ENCODE results near the gene CCSER1.
"Not testable (repeated sequence)": the region's sequence is repeated elsewhere in the genome, so short reads cannot be mapped to it uniquely, and the experiment has no call there.

CCSER1 gene

DNA sequence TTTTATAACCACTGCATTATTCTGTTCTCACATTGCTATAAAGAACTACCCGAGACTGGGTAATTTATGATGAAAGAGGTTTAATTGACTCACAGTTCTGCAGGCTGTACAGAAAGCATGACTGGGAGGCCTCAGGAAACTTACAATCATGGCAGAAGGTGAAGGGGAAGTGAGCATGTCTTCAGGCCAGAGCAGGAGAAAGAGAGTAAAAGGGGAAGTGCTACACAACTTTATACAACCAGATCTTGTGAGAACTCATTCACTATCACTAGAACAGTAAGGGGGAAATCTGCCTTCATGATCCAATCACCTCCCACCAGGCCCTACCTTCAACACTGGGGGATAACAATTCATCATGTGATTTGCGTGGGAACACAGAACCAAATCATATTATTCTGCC, 1199.0 kb downstream of the CCSER1 start:
- DNase-seq (ENCODE audit: low read depth in 1 of 2, low spot score in 1 of 2): not testable (repeated sequence)

DNA sequence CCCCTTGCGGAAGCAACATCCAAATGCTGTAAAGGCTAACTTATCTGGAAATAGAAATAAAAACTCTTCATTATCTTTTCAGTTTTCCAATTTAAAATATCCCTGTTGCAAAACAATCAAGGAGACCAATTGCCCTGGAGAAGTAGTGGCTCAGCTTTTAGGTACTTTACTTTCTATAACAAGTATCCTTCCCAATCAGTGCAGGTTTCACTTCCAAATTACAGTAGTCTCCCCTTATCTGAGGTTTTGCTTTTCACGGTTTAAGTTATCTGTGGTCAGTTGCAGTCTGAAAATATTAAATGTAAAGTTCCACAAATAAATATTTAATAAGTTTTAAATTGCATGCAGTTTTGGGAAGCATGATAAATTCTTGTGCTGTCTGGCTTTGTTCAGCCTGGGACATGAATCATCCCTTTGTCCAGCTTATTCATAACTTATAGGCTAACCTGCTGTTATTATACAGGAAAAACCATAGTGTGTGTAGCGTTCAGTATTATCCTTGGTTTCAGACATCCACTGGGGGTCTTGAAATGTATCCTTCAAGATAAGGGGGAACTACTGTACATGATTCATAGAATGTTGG, 1203.5 kb downstream of the CCSER1 start:
- DNase-seq (ENCODE audit: low read depth in 1 of 2, low spot score in 1 of 2): no peak

DNA sequence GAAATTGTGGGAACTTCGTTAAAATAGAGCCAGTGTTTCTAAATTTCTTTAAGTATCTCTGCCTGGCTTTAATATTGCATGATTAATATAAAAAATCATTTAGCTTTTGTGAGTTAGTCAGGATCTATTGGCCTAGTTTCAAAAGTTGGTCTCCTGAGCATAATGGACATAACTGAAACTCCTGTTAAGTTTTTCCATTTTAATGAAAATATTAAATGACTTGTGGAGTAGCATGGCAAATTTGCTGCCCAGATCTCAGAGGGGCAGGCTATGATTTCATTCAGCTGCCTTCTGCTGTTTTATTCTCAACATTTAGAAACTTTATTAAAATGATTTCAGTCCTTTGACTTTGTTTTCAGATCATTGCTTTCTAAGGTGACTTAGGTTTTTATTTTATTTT, 1213.6 kb downstream of the CCSER1 start:
- DNase-seq (ENCODE audit: low read depth in 1 of 2, low spot score in 1 of 2): no peak

DNA sequence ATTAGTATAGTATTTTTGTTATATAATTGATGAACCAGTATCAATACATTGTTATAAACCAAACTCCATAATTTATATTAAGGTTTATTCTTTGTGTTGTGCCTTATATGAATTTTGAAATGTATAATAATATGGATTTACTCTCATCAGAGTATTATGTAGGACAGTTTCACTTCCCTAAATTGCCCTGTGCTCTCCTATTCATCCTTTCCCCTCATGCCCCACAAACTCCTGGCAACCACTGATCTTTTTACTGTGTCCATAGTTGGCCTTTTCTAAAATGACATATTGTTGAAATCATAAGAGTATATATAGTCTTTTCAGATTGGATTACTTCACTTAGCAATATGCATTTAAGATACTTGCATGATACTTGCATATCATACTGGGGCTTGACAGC, 1218.4 kb downstream of the CCSER1 start:
- no peak for DNase-seq (ENCODE audit: low read depth in 1 of 2, low spot score in 1 of 2)

DNA sequence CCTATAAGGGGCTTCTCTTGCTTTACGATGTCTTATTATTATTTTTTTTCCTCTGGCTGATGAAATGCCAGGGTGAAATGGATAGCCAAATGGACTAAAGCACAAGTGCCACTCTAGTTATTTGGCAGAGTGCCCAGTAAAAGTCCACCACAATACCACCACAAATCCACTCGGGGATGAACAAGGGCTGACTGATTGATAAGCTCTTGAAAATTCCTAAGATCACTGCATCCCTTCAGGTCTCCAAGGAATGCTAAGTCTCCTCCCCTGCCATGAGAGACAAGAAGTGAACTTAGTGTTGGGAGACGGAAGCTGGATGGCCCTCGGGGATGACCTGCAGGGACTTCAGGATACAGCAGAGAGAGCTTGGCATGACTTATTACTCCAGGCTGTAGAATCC, 1229.3 kb downstream of the CCSER1 start:
- not testable (repeated sequence) for DNase-seq (ENCODE audit: low read depth in 1 of 2, low spot score in 1 of 2)

DNA sequence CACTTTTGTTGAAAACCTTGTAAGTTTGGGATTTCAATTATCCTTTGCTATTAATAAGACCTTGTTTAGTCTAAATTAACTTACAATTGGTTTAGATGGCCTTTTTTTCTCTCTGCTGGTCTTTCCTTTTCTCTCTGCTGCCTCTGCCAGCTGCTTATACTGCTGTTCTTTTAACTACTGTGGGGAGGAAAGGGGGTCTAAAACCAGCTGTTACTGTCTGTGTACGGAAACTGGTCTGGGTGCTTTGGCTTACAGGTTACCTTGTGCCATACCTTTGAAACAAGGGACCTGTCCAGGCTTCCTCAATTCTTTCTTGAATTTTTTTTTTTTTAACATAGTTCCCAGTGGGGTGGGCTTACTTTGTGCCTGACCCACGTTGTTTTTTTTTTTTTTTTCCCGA, 1230.8 kb downstream of the CCSER1 start:
- not testable (repeated sequence) for DNase-seq (ENCODE audit: low read depth in 1 of 2, low spot score in 1 of 2)

DNA sequence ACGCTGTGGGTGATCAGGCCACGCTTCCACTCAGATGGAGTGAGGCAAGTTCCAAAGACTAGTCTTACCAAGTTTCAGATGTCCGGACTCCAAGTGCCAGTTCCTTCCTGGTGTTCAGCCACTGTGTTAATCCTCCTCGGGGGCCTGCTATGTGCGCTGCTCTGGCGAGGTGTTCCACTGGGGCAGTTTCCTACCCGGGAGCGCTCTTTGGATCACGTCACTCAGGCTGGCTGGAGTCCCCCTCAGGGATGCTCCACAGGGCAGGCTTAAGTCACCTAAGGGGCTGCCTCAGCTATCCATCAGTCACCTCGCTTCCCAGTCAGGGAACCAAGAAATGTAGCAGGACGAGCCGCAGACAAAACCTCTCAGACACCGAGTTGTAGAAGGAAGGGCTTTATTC, 1231.4 kb downstream of the CCSER1 start:
- not testable (repeated sequence) for DNase-seq (ENCODE audit: low read depth in 1 of 2, low spot score in 1 of 2)

DNA sequence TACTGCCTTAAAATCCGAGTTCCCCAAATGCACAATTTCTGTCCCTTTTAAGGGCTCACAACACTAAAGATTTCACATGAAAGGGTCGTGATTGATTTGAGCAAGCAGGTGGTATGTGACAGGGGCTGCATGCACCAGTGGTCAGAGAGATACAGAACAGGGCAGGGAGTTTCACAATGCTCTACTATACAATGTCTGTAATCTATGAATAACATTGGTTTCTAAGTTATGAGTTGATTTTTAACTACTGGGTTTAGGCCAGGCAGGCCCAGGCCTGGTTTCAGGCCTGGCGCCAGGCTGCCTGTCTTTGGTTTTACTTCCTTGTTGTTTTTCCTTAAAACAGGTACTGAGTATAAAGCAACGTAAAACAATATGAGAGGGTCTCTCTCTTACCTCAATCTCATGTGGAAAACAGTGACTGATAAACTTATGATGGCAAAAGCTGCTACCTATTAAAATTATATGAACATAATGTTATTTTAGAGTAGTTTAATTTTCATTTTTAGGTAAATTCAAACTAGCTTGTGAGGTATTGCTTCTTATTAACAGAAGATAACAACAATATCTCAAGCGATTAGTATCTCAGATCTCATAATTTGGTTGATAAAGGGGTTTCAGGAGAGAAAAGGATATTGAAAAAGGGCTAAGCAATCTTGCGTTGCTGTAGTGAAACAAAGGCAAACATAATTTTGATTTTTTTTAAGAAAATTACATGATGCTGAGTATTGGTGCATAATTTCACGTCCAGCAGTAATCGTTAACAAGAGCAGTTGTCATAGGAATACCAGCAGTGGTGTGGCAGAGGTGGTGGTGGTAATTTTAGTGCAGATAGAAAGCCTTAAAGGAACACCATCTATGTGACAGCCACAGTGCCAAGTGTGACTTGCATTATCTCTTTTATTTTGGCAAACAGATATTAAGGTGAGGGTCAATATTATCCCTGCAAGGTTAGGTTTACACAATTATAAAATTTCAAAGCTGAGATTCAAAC, 1232.1 kb downstream of the CCSER1 start:
- DNase-seq (ENCODE audit: low read depth in 1 of 2, low spot score in 1 of 2): no peak

DNA sequence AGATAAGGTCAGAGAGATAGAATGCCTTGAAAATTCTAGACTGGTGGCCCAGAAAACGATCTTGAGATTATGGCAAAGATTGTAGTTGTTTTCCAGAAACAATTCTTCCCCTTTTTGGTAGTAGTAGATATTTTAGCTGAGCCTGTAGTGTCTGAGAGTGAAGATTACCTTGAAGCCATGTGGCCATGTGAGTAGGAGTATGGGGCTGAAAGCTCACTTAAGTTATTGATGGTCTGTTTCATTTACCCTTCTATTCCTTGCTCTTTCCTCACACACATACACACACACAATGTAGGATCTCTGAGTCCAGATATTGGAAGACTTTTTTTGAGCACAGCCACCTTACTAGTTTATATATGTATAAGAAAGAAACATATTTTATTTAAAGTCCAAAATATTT, 1234.9 kb downstream of the CCSER1 start:
- no peak for DNase-seq (ENCODE audit: low read depth in 1 of 2, low spot score in 1 of 2)

DNA sequence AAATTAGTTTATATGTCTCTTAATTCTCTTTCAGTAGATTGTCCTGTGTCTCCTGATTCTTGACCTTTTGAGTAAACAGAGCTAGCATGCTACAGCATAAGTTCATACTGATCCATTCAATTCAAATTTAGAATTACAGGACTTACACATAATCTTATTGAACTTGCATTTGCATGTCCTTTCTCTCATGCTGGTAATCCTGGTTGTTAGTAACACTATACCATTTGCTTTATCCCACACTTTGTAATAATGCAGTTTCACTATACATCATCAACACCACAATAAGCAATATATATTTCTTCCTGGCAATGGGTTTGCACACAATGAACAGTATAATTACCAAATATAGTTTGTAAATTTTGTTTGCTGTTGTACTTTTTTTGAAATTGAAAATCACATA, 1239.4 kb downstream of the CCSER1 start:
- DNase-seq (ENCODE audit: low read depth in 1 of 2, low spot score in 1 of 2): no peak

DNA sequence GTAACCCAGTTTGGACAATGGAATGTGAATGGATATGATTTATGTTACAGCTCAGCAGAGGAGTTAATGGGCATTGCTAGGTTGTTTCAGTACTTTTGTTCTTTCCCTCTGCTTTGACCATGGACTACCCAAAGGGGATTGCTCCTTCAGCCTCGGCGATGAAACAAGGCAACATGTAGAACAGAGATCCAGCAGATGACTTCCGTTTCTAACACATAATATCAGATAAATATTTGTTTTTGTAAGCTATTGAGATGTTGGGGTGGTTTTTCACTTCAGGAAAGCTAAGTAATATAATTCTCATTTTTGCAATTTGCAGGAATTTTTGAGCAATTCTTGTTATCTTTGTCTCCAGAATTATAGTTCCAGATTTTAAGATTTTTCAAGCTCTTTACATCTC, 1241.9 kb downstream of the CCSER1 start:
- DNase-seq (ENCODE audit: low read depth in 1 of 2, low spot score in 1 of 2): no peak

DNA sequence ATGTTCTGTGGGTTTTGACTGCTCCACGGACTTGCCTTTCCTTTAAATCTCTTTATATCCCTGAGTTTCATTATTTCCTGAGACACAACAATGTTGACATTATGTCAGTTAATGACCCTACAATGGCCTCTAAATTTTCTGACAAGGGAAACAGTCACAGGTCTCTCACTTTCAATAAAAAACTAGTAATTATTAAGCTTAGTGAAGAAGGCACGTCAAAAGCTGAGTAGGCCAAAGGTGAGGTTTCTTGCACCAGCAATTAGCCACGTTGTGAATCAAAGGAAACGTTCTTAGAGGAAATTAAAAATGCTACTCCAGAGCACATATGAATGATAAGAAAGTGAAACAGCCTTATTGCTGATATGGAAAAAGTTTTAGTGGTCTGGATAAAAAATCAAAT, 1246.4 kb downstream of the CCSER1 start:
- no peak for DNase-seq (ENCODE audit: low read depth in 1 of 2, low spot score in 1 of 2)

DNA sequence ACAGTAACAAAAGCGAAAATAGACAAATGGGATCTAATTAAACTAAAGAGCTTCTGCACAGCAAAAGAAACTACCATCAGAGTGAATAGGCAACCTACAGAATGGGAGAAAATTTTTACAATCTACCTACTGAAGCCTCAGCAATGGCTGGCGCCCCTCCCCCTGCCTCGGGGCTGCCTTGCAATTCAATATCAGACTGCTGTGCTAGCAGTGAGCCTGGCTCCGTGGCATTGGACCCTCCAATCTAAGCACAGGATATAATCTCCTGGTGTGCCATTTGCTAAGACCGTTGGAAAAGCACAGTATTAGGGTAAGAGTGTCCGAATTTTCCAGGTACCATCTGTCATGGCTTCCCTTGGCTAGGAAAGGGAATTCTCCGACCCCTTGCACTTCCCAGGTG, 1278.2 kb downstream of the CCSER1 start:
- not testable (repeated sequence) for DNase-seq (ENCODE audit: low read depth in 1 of 2, low spot score in 1 of 2)

DNA sequence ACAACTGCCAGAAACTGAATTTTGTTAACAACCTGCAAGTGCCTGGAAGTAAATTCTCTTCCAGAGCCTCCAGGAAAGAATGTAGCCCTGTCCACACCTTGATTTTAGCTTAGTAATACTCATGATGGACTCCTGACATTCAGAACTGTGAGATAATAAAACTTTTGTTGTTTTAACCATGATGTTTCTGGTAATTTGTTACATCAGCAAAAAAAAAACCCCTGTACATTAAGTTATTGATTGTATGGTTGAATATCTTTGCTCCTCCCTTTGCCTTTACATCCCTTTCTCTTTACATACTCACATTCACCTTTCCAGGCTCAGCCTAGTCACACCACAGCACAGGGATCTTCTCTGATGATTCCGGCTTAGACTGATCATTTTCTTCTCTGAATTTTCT, 1294.8 kb downstream of the CCSER1 start:
- no peak for DNase-seq (ENCODE audit: low read depth in 1 of 2, low spot score in 1 of 2)

DNA sequence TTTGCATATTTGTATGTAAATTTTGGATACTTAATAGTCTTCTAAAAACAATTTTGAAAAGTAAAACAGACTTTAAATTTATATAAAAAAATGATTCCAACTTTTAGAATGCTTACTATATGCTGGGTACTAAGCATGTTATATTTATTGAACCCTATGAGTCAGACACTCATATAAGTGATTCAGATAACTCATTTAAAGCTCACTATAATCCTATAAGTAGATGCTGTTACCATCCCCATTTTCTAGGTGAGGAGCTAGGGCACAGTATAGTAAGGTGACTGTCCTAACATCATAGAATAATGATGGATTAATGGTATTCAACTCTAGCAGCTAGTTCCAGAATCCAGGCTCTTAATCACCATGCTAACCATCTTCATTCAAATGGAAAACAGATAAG, 1299.5 kb downstream of the CCSER1 start:
- no peak for DNase-seq (ENCODE audit: low read depth in 1 of 2, low spot score in 1 of 2)

DNA sequence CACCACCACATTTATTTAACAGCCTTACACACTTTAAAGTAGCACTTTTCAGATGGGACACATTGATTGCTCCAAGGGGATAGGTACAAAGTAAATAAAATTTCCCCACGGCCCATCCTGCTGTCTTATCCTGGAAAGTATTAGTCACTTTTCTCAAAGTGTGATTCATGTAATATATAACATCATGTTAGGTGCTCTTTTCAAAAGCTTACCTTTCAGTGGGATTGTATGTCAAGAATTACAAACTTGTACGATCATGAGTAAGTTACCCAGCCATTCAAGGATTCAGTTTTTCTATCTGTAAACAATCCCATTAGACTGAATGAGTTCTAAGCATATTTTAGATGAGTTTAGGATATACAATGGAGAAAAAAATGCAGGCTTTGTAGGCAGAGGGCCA, 1300.0 kb downstream of the CCSER1 start:
- no peak for DNase-seq (ENCODE audit: low read depth in 1 of 2, low spot score in 1 of 2)

DNA sequence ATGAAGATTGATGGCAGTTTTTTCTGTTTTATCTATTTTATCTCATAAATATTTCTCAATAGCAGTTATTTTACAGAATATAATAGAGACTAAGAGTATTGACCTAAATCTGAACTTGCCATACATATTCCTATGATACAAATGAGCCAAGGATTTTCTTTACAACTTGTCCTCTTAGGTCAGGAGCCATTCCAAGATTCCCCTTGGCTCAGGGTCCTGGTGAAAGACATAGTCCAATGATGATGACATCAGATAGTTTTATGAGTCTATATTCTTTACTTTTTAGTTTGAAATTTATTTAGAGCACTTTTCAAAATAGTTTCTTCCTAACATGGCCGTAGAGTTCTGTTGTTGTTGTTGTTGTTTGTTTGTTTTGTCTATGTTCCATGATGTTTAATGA, 1307.4 kb downstream of the CCSER1 start:
- DNase-seq (ENCODE audit: low read depth in 1 of 2, low spot score in 1 of 2): no peak

DNA sequence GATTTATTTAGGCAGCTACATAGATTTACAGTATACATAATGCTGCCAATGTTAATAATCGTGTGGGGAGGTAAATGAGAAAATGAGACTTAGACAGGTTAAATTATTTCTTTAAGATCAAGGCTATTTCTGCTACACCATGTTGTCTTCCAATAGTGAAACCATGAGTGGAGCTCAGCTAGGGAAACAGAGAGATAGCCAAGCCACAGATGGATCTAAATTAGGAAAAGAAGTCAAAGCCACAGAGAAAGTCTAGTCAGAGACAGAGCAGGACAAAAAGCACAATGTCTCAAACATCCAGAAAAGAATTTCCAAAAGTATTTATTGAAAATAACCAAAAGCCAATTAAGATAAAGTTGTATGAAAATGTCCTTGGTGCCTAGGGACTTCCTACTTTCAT, 1309.4 kb downstream of the CCSER1 start:
- DNase-seq (ENCODE audit: low read depth in 1 of 2, low spot score in 1 of 2): no peak

DNA sequence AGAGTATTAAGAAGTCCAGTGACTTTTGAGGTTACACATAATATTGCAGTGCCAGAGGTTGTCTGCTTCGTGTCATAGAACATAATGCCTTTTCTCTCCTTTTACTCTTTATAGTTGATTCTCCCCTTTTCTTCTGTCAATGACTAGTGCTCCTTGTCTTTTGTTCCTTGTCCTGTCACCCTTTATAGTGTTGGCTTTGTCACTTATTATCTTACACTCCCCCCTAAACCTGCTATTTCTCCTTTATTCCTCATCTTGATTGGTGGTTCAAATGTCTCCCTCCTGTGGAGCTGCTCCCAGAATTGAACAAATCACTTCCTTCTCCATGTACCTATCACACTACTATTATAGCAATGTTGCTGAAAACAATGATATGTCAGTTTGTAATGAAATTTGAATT, 1320.0 kb downstream of the CCSER1 start:
- no peak for DNase-seq (ENCODE audit: low read depth in 1 of 2, low spot score in 1 of 2)

DNA sequence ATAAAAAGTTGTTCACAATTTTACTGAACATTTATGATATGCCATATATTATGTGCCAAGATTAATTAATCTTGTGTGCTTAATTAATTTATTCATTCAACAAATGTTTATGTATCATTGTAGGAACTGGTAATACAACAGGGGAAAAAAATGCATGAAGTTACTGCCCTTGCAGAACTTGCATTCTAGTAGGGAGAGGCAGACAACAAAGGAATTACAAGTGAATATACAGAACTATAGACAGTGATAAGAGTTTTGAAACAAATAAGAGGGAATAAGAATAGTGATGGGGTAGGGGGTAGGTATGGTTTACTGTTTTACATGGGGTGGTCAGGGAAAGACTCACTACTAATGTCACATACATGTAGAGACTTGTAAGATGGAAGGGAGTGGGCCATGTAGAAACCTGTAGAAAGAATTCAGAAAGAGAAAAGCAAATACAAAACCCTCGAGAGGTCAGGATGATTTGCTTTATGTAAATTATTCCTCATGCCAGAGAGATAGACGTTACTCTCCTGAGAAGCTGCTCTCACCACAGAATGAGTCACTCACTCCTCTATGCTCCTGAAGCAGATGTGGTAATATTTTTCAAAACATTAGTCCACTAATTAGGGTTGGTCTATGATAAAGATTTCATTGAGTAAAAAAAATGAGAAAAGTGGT, 1321.6 kb downstream of the CCSER1 start:
- DNase-seq (ENCODE audit: low read depth in 1 of 2, low spot score in 1 of 2): no peak

DNA sequence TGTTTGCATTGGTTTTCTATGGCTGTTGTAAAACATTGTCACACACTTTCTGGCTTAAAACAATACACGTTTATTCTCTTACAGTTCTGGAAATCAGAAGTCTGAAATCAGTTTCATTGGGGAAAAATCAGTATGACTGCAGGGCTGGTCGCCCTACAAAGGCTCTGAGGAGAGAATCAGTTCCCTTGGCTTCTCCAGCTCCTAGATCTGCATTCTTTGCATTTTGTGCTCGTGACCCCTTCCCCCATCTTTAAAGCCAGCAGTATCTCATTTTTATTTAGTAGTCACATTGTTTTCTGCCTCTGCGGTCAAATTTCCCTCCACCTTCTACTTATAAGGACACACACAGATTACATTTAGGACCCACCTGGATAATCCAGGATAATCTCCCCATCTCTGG, 1326.9 kb downstream of the CCSER1 start:
- DNase-seq (ENCODE audit: low read depth in 1 of 2, low spot score in 1 of 2): no peak

DNA sequence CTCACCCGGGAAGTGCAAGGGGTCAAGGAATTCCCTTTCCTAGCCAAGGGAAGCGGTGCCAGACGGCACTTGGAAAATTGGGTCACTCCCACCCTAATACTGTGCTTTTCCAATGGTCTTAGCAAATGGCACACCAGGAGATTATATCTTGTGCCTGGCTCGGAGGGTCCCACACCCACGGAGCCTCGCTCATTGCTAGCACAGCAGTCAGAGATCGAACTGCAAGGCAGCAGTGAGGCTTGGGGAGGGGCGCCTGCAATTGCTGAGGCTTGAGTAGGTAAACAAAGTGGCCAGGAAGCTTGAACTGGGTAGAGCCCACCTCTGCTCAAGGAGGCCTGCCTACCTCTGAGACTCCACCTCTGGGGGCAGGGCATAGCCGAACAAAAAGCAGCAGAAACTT, 1335.4 kb downstream of the CCSER1 start:
- not testable (repeated sequence) for DNase-seq (ENCODE audit: low read depth in 1 of 2, low spot score in 1 of 2)
